ENCODE measurements around the gene UNC50. TPM values are rescaled to one million over a fixed set of nuclear protein-coding genes. Genes with fewer than 3 reads are reported as not detected.
A peak's percentile ranks its signal among the peaks of the same experiment; 100 is the strongest.

The UNC50 gene
- total RNA-seq, 6 experiments from 2014 or later: 19.6 to 30.5 (median 22.7) TPM

- Histone ChIP-seq H3K9me3 (no peaks in the 10 kb centered on the region), H3K27ac (no peak overlapping the region), H3K4me1 (peaks cover 0 to 4% (median 0%) of the 10 kb centered on the region in 4 donors), H3K36me3 (peaks cover 0 to 7% (median 1%) of the 10 kb centered on the region in 4 donors), H3K27me3 (no peaks in the 10 kb centered on the region), H3K4me3 (no peak overlapping the region)
- whole genome bisulfite sequencing (ENCODE audit: insufficient coverage, low coverage, low lambda C conversion rate, missing lambda C conversion rate): 96% methylated on average over 7 of the region's 7 CpGs
- intact Hi-C loops (cut with DNase I): no loop called here
- DNase-seq: no peak
- TF ChIP-seq CTCF (IDR thresholded peaks at IDR 0.05): no peak
- no peak for TF ChIP-seq POLR2A (IDR thresholded peaks at IDR 0.05)
- no peak for ATAC-seq
Observed at GRCh38 chr2:98583276-98583675, 25.1 kb upstream of the UNC50 start.

GRCh38 chr2:98583816-98584618 lies 24.4 kb upstream of the UNC50 start:
- Histone ChIP-seq H3K4me3 (no peak overlapping the region), H3K36me3 (peaks cover 0 to 7% (median 1%) of the 10 kb centered on the region in 4 donors), H3K27me3 (no peaks in the 10 kb centered on the region), H3K27ac (peak overlapping the region in 1 of 3 donors; percentile 7), H3K4me1 (peaks cover 0 to 4% (median 0%) of the 10 kb centered on the region in 4 donors), H3K9me3 (no peaks in the 10 kb centered on the region)
- 52% methylated on average over 5 of the region's 10 CpGs for WGBS (ENCODE audit: insufficient coverage, low coverage, low lambda C conversion rate, missing lambda C conversion rate)
- intact Hi-C loops (cut with DNase I): no loop called here
- DNase-seq (no peak), ATAC-seq (peak; percentile 86 to 98 (median 92))
- TF ChIP-seq CTCF (IDR thresholded peaks at IDR 0.05) (no peak), POLR2A (IDR thresholded peaks at IDR 0.05) (no peak)

GRCh38 chr2:98585386-98585785 lies 23.0 kb upstream of the UNC50 start:
- 97% methylated on average over 9 of the region's 10 CpGs for WGBS (ENCODE audit: insufficient coverage, low coverage, low lambda C conversion rate, missing lambda C conversion rate)
- no peak overlapping the region for H3K27ac ChIP-seq
- TF ChIP-seq CTCF (IDR thresholded peaks at IDR 0.05) (no peak), POLR2A (IDR thresholded peaks at IDR 0.05) (no peak)
- H3K4me1 ChIP-seq: peaks cover 0 to 4% (median 0%) of the 10 kb centered on the region in 4 donors
- no peak overlapping the region for H3K4me3 ChIP-seq
- DNase-seq (no peak), ATAC-seq (no peak)
- intact Hi-C loops (cut with DNase I): no loop called here
- no peaks in the 10 kb centered on the region for H3K27me3 ChIP-seq
- H3K36me3 ChIP-seq: peaks cover 0 to 2% (median 1%) of the 10 kb centered on the region in 4 donors
- no peaks in the 10 kb centered on the region for H3K9me3 ChIP-seq

- Histone ChIP-seq H3K27me3 (no peaks in the 10 kb centered on the region), H3K27ac (no peak overlapping the region), H3K9me3 (no peaks in the 10 kb centered on the region), H3K36me3 (peaks cover 0 to 2% (median 0%) of the 10 kb centered on the region in 4 donors), H3K4me3 (no peak overlapping the region), H3K4me1 (peaks cover 0 to 4% (median 0%) of the 10 kb centered on the region in 4 donors)
- DNase-seq (no peak), ATAC-seq (no peak)
- intact Hi-C loops (cut with DNase I): no loop called here
- 100% methylated on average over 1 of the region's 6 CpGs for WGBS (ENCODE audit: insufficient coverage, low coverage, low lambda C conversion rate, missing lambda C conversion rate)
- no peak for TF ChIP-seq CTCF (IDR thresholded peaks at IDR 0.05)
- TF ChIP-seq POLR2A (IDR thresholded peaks at IDR 0.05): no peak
Observed at GRCh38 chr2:98586551-98587140, 21.7 kb upstream of the UNC50 start.
